A549 (cell line): ENCODE measurements around the gene INCA1. TPM values are rescaled to one million over a fixed set of nuclear protein-coding genes. Genes with fewer than 3 reads are reported as not detected.

Source experiments
- BCL3 ChIP-seq: fragments of >200 bp; sonication (Bioruptor Twin); formaldehyde crosslinking; IDR thresholded peaks from 3 replicates; pipeline ENCODE4 v1.6.1; 2016
- CBX8 ChIP-seq: fragments of 200-600 bp; sonication (generic); IDR thresholded peaks from 2 replicates; pipeline ENCODE4 v1.6.1; 2016
- EHF ChIP-seq: fragments of 250-450 bp; sonication (Bioruptor Pico); IDR thresholded peaks from 2 replicates; pipeline ENCODE4 v1.5.0; 2020; ENCODE audit warnings: mild to moderate bottlenecking
- EHMT2 ChIP-seq: fragments of 200-600 bp; sonication (generic); IDR thresholded peaks from 2 replicates; pipeline ENCODE4 v1.6.1; 2016; ENCODE audit warnings: antibody characterized with exemption, low read depth, mild to moderate bottlenecking, moderate library complexity
- ELK1 ChIP-seq: fragments of 150-350 bp; IDR thresholded peaks from 2 replicates; pipeline ENCODE4 v1.6.1; 2014; ENCODE audit warnings: low read depth, mild to moderate bottlenecking, low read length
- EP300 ChIP-seq, 2 experiments: fragments of >200 bp; sonication (Bioruptor Twin); formaldehyde crosslinking; IDR thresholded peaks; 2 replicates in 1 of 2; 3 replicates in 1 of 2; pipeline ENCODE4 v1.6.1; 2016 to 2017
- ESRRA ChIP-seq: fragments of 150-350 bp; IDR thresholded peaks from 2 replicates; pipeline ENCODE4 v1.6.1; 2014; ENCODE audit warnings: mild to moderate bottlenecking, low read length, borderline replicate concordance
- FOXS1 ChIP-seq: fragments of 250-450 bp; sonication (Bioruptor Pico); IDR thresholded peaks from 2 replicates; pipeline ENCODE4 v1.5.0; 2020; ENCODE audit warnings: mild to moderate bottlenecking, moderate library complexity
- HEYL ChIP-seq: fragments of 250-450 bp; sonication (Bioruptor Pico); IDR thresholded peaks from 2 replicates; pipeline ENCODE4 v1.8.0; 2021; ENCODE audit warnings: mild to moderate bottlenecking, moderate library complexity
- HOXA7 ChIP-seq: fragments of 250-450 bp; sonication (Bioruptor Pico); IDR thresholded peaks from 2 replicates; pipeline ENCODE4 v1.5.0; 2020; ENCODE audit warnings: mild to moderate bottlenecking, moderate library complexity
- HOXB5 ChIP-seq: fragments of 250-450 bp; sonication (Bioruptor Pico); IDR thresholded peaks from 2 replicates; pipeline ENCODE4 v1.5.0; 2020; ENCODE audit warnings: mild to moderate bottlenecking, moderate library complexity
- JUN ChIP-seq, 2 experiments: fragments of >200 bp; sonication (Bioruptor Twin); formaldehyde crosslinking; IDR thresholded peaks; 2 replicates in 1 of 2; 3 replicates in 1 of 2; pipeline ENCODE4 v1.6.1; 2016 to 2017
- JUNB ChIP-seq: fragments of >200 bp; sonication (Bioruptor Twin); formaldehyde crosslinking; IDR thresholded peaks from 2 replicates; pipeline ENCODE4 v1.6.1; 2016
- KDM1A ChIP-seq: fragments of 200-600 bp; sonication (generic); IDR thresholded peaks from 2 replicates; pipeline ENCODE4 v1.6.1; 2016; ENCODE audit warnings: low read depth, mild to moderate bottlenecking
- MAFK ChIP-seq: fragments of 450-650 bp; IDR thresholded peaks from 2 replicates; pipeline ENCODE4 v1.6.1; 2014; ENCODE audit not compliant: partially characterized antibody
- MAZ ChIP-seq: fragments of 150-350 bp; IDR thresholded peaks from 2 replicates; pipeline ENCODE4 v1.6.1; 2014; ENCODE audit warnings: antibody characterized with exemption, low read depth, low read length, borderline replicate concordance
- MYC ChIP-seq: IDR thresholded peaks from 2 replicates; pipeline ENCODE4 v1.6.1; 2012; ENCODE audit warnings: mild to moderate bottlenecking, inconsistent platforms, low read length, improper control_type of control experiment, borderline replicate concordance
- NFE2L2 ChIP-seq: fragments of 150-350 bp; conservative IDR thresholded peaks from 2 replicates; pipeline ENCODE4 v1.6.1; 2014; ENCODE audit warnings: low read length
- PBX3 ChIP-seq: IDR thresholded peaks from 2 replicates; pipeline ENCODE4 v1.6.1; 2012
- POLR2A ChIP-seq: IDR thresholded peaks from 2 replicates; pipeline ENCODE4 v1.6.1; 2012; ENCODE audit warnings: mild to moderate bottlenecking, low read length
- POLR2AphosphoS2 ChIP-seq: conservative IDR thresholded peaks from 2 replicates; pipeline ENCODE4 v1.6.1; 2012; ENCODE audit warnings: low read length, improper control_type of control experiment, inconsistent platforms
- RAD21 ChIP-seq, 2 experiments: fragments of >200 bp in 1 of 2; sonication (Bioruptor Twin) in 1 of 2; formaldehyde crosslinking in 1 of 2; IDR thresholded peaks in 1 of 2; conservative IDR thresholded peaks in 1 of 2; 2 replicates in 1 of 2; 3 replicates in 1 of 2; pipeline ENCODE4 v1.6.1; 2012 to 2018; ENCODE audit warnings: inconsistent platforms in 1 of 2
- RARB ChIP-seq: fragments of 250-450 bp; sonication (Bioruptor Pico); IDR thresholded peaks from 2 replicates; pipeline ENCODE4 v1.8.0; 2021; ENCODE audit warnings: mild to moderate bottlenecking, moderate library complexity
- RCOR1 ChIP-seq: fragments of 150-350 bp; IDR thresholded peaks from 2 replicates; pipeline ENCODE4 v1.6.1; 2014; ENCODE audit warnings: antibody characterized with exemption, low read length, low read depth
- RFX5 ChIP-seq: fragments of 450-650 bp; IDR thresholded peaks from 2 replicates; pipeline ENCODE4 v1.7.1; 2014; ENCODE audit warnings: antibody characterized with exemption, mild to moderate bottlenecking, moderate library complexity
- RNF2 ChIP-seq: fragments of 200-600 bp; sonication (generic); IDR thresholded peaks from 2 replicates; pipeline ENCODE4 v1.6.1; 2016; ENCODE audit warnings: low read depth, mild to moderate bottlenecking, antibody characterized with exemption, moderate library complexity, borderline replicate concordance
- SREBF2 ChIP-seq: fragments of 450-650 bp; IDR thresholded peaks from 2 replicates; pipeline ENCODE4 v1.6.1; 2014; ENCODE audit warnings: mild to moderate bottlenecking, moderate library complexity
- TFCP2L1 ChIP-seq: fragments of 250-450 bp; sonication (Bioruptor Pico); IDR thresholded peaks from 2 replicates; pipeline ENCODE4 v1.5.0; 2021; ENCODE audit warnings: mild to moderate bottlenecking
- TP53 ChIP-seq: fragments of 250-450 bp; sonication (Bioruptor Pico); IDR thresholded peaks from 2 replicates; pipeline ENCODE4 v1.5.0; 2021; ENCODE audit warnings: mild to moderate bottlenecking, moderate library complexity
- ZC3H11A ChIP-seq: fragments of 450-650 bp; IDR thresholded peaks from 2 replicates; pipeline ENCODE4 v1.6.1; 2014; ENCODE audit warnings: antibody characterized with exemption, mild to moderate bottlenecking
- ZFP36 ChIP-seq: fragments of 450-650 bp; IDR thresholded peaks from 2 replicates; pipeline ENCODE4 v1.6.1; 2014; ENCODE audit warnings: borderline replicate concordance; ENCODE audit not compliant: partially characterized antibody
- ZNF302 ChIP-seq: fragments of 250-450 bp; sonication (Bioruptor Pico); IDR thresholded peaks from 2 replicates; pipeline ENCODE4 v1.9.0; 2021; ENCODE audit warnings: inconsistent platforms, mild to moderate bottlenecking, moderate library complexity
- polyA plus RNA-seq, 4 experiments: library from polyadenylated mRNA; depleted of rRNA in 3 of 4; stranded (reverse); fragments of >200 nt; fragmentation: RNase III in 1 of 4; extraction: RNeasy Plus Mini Kit Qiagen cat#74134 plus additional on column Dnase treatment in 1 of 4; gene quantifications; 2 replicates in 3 of 4; 3 replicates in 1 of 4; pipeline ENCODE4 v1.2.3, GENCODE V29; 2011 to 2017
- TF ChIP-seq, protein P1 (sequence below): fragments of 200-600 bp; sonication (generic); IDR thresholded peaks from 2 replicates; pipeline ENCODE4 v1.6.1; 2016; ENCODE audit warnings: antibody characterized with exemption, mild to moderate bottlenecking, moderate library complexity
- TF ChIP-seq, protein P2 (sequence below): fragments of >200 bp; sonication (Bioruptor Twin); formaldehyde crosslinking; IDR thresholded peaks from 2 replicates; pipeline ENCODE4 v1.6.1; 2016
- TF ChIP-seq, protein P3 (sequence below): fragments of 250-450 bp; sonication (Bioruptor Pico); IDR thresholded peaks from 2 replicates; pipeline ENCODE4 v1.5.0; 2021; ENCODE audit warnings: mild to moderate bottlenecking, moderate library complexity, borderline replicate concordance

INCA1 gene
- polyA plus RNA-seq, 2 of the 4 experiments (the other 2 are of a cell fraction), result 0.66 to 1.1 TPM

DNA sequence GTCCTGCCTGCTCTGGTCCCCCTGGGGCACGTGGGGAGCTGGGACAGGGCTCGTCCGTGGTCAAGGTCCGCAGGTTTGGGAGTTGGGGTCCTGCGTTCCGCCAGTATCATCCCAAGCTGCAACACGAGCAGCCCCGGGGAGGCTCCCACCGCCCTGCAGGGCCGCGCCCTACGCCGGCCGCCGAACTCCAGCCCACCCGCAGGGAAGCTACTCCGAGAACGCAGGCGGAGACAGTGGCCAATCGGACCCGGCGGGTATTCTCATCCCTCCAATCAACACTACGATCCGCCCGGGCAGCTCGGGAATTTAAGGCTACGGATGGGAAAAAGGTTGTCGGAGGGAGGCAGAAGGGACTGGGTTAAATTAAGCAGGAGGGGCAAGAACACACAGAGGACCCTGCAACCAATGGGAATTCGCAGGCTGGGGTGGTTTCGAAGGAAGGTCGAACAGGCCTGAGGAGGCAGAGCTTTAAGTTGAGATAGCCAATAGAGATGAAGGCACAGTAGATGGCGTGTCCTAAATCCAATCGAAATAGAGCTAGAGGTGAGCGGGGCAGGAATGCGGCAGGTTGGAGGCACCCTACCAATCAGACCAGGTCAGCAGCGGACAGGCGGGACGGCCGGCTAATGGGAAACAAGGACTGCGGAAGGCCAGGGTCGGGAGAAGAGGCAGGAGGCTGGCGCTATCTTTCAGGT, 30.3 kb downstream of the INCA1 start (continued):
- TF ChIP-seq, protein P1, sequence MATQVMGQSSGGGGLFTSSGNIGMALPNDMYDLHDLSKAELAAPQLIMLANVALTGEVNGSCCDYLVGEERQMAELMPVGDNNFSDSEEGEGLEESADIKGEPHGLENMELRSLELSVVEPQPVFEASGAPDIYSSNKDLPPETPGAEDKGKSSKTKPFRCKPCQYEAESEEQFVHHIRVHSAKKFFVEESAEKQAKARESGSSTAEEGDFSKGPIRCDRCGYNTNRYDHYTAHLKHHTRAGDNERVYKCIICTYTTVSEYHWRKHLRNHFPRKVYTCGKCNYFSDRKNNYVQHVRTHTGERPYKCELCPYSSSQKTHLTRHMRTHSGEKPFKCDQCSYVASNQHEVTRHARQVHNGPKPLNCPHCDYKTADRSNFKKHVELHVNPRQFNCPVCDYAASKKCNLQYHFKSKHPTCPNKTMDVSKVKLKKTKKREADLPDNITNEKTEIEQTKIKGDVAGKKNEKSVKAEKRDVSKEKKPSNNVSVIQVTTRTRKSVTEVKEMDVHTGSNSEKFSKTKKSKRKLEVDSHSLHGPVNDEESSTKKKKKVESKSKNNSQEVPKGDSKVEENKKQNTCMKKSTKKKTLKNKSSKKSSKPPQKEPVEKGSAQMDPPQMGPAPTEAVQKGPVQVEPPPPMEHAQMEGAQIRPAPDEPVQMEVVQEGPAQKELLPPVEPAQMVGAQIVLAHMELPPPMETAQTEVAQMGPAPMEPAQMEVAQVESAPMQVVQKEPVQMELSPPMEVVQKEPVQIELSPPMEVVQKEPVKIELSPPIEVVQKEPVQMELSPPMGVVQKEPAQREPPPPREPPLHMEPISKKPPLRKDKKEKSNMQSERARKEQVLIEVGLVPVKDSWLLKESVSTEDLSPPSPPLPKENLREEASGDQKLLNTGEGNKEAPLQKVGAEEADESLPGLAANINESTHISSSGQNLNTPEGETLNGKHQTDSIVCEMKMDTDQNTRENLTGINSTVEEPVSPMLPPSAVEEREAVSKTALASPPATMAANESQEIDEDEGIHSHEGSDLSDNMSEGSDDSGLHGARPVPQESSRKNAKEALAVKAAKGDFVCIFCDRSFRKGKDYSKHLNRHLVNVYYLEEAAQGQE, result no peak; the same call in 1 of the 2 replicates
- TF ChIP-seq JUNB (no peak), CBX8 (no peak), POLR2A (peak; percentile 59; the same call in 1 of the 2 replicates), ESRRA (no peak; the same call in 1 of the 2 replicates), ZFP36 (no peak), HOXA7 (CRISPR knock-in tag) (no peak), NFE2L2 (no peak), HOXB5 (CRISPR knock-in tag) (no peak), RNF2 (peak; percentile 95; the same call in 1 of the 2 replicates), RARB (no peak), EHF (CRISPR knock-in tag) (peak; percentile 59; the same call in 1 of the 2 replicates), RFX5 (peak; percentile 79), ZC3H11A (no peak), KDM1A (no peak), MAFK (peak; percentile 35), EHMT2 (no peak), TFCP2L1 (0 out of 2 replicates have a peak, but pooled peaks have one; percentile 73), TP53 (CRISPR knock-in tag) (peak; percentile 89), ZNF302 (CRISPR knock-in tag) (no peak), JUN (IDR thresholded peaks at IDR 0.05) (no peak; a peak in 2 of 5 replicates), MYC (no peak), PBX3 (peak; percentile 98), RAD21 (conservative IDR thresholded peaks at IDR 0.05 in 1 of 2, IDR thresholded peaks at IDR 0.05 in 1 of 2) (peak in 1 of 2 experiments; percentile 10; a peak in 1 of 5 replicates), RCOR1 (no peak), FOXS1 (CRISPR knock-in tag) (no peak), HEYL (CRISPR knock-in tag) (no peak), EP300 (IDR thresholded peaks at IDR 0.05) (no peak), SREBF2 (no peak; the same call in 1 of the 2 replicates), ELK1 (no peak), MAZ (no peak), BCL3 (no peak), POLR2AphosphoS2 (no peak)
- TF ChIP-seq, protein P2, sequence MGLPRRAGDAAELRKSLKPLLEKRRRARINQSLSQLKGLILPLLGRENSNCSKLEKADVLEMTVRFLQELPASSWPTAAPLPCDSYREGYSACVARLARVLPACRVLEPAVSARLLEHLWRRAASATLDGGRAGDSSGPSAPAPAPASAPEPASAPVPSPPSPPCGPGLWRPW, result no peak
- TF ChIP-seq, protein P3, sequence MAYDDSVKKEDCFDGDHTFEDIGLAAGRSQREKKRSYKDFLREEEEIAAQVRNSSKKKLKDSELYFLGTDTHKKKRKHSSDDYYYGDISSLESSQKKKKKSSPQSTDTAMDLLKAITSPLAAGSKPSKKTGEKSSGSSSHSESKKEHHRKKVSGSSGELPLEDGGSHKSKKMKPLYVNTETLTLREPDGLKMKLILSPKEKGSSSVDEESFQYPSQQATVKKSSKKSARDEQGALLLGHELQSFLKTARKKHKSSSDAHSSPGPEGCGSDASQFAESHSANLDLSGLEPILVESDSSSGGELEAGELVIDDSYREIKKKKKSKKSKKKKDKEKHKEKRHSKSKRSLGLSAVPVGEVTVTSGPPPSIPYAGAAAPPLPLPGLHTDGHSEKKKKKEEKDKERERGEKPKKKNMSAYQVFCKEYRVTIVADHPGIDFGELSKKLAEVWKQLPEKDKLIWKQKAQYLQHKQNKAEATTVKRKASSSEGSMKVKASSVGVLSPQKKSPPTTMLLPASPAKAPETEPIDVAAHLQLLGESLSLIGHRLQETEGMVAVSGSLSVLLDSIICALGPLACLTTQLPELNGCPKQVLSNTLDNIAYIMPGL (CRISPR knock-in tag), result no peak
